Astrocyte (in vitro differentiated cells and primary cell): ENCODE data around the gene TARP.

ENCODE experiments used
- DNase-seq: peaks from one replicate; pipeline ENCODE4 v3.0.0-alpha.2; 2010; ENCODE audit warnings: low read depth
- FAIRE-seq: peaks from 2 replicates; lab custom pipeline; 2011; peaks lifted over from hg19 to GRCh38; lab: Jason Lieb, UNC
- H2AFZ ChIP-seq: 2 replicates; pipeline ENCODE4 v1.6.0; 2012; ENCODE audit warnings: low read depth, low read length, inconsistent platforms
- H3K27ac ChIP-seq: 2 replicates; pipeline ENCODE4 v1.5.1; 2011; ENCODE audit warnings: low read depth, low read length, inconsistent platforms
- H3K27me3 ChIP-seq: 2 replicates; pipeline ENCODE4 v1.6.0; 2011; ENCODE audit warnings: low read length, inconsistent platforms; ENCODE audit not compliant: insufficient read depth
- H3K36me3 ChIP-seq: 2 replicates; pipeline ENCODE4 v1.5.1; 2011; ENCODE audit warnings: low read length, inconsistent platforms; ENCODE audit not compliant: insufficient read depth
- H3K4me1 ChIP-seq: 2 replicates; pipeline ENCODE4 v1.5.1; 2011; ENCODE audit warnings: low read length, inconsistent platforms; ENCODE audit not compliant: insufficient read depth
- H3K4me2 ChIP-seq: 2 replicates; pipeline ENCODE4 v1.6.0; 2012; ENCODE audit warnings: low read length, inconsistent platforms
- H3K4me3 ChIP-seq: 2 replicates; pipeline ENCODE4 v1.5.1; 2011; ENCODE audit warnings: low read depth, mild to moderate bottlenecking, low read length, inconsistent platforms; ENCODE audit not compliant: insufficient read depth
- H3K79me2 ChIP-seq: 2 replicates; pipeline ENCODE4 v1.6.0; 2012; ENCODE audit warnings: mild to moderate bottlenecking, low read length, inconsistent platforms; ENCODE audit not compliant: insufficient read depth
- H3K9ac ChIP-seq: 2 replicates; pipeline ENCODE4 v1.6.0; 2012; ENCODE audit warnings: mild to moderate bottlenecking, low read length, inconsistent platforms
- H3K9me3 ChIP-seq: 2 replicates; pipeline ENCODE4 v1.5.1; 2012; ENCODE audit warnings: low read depth, mild to moderate bottlenecking, low read length, inconsistent platforms; ENCODE audit not compliant: insufficient read depth
- H4K20me1 ChIP-seq: 2 replicates; pipeline ENCODE4 v1.6.0; 2012; ENCODE audit warnings: low read length, inconsistent platforms; ENCODE audit not compliant: insufficient read depth
- H3K27ac Mint-ChIP-seq: one replicate; pipeline ENCODE4 v1.8.0; 2021; ENCODE audit warnings: mild to moderate bottlenecking, mixed read lengths; ENCODE audit not compliant: unreplicated experiment
- H3K27me3 Mint-ChIP-seq: one replicate; pipeline ENCODE4 v1.8.0; 2021; ENCODE audit warnings: low read depth, mixed read lengths; ENCODE audit not compliant: unreplicated experiment
- H3K36me3 Mint-ChIP-seq: one replicate; pipeline ENCODE4 v1.8.0; 2021; ENCODE audit warnings: low read depth, mixed read lengths; ENCODE audit not compliant: unreplicated experiment
- H3K4me1 Mint-ChIP-seq: one replicate; pipeline ENCODE4 v1.8.0; 2021; ENCODE audit warnings: low read depth, mixed read lengths; ENCODE audit not compliant: unreplicated experiment
- H3K4me3 Mint-ChIP-seq: one replicate; pipeline ENCODE4 v1.8.0; 2021; ENCODE audit warnings: mild to moderate bottlenecking, moderate library complexity, mixed read lengths; ENCODE audit not compliant: unreplicated experiment
- H3K9me3 Mint-ChIP-seq: one replicate; pipeline ENCODE4 v1.8.0; 2021; ENCODE audit warnings: mild to moderate bottlenecking, mixed read lengths; ENCODE audit not compliant: unreplicated experiment
- EZH2 ChIP-seq: IDR thresholded peaks from 2 replicates; pipeline ENCODE4 v1.6.1; 2012; ENCODE audit warnings: mild to moderate bottlenecking, low read length, inconsistent platforms; ENCODE audit not compliant: insufficient read depth
- TF ChIP-seq, protein P1 (sequence below): IDR thresholded peaks from 2 replicates; pipeline ENCODE4 v1.5.1; 2011; ENCODE audit warnings: low read depth, mild to moderate bottlenecking, inconsistent platforms, low read length, moderate library complexity; ENCODE audit not compliant: insufficient read depth

The TARP gene

DNA sequence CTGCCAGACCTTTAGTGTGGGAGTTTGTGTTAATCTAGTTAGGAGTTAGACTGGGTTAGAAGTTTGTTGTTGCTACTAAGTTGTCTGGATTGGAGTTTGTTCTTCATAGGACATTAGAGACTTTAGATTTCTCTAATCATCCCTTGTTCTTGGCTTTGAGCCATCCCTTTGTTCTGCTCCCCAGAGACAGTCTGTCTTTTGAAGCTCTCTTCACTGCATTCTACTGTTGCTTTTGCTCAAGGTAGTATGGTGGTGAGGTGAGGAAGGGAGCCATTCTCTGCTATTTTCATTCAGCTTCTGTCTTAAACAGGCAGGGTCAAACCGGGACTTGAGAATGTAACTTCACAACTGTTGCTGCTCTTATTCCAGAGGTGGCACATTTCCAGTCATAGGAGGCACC is 10.4 kb upstream of the TARP start:
- H3K36me3 Mint-ChIP-seq, result no peaks in the 10 kb centered on the region
- no peaks in the 10 kb centered on the region for H3K36me3 ChIP-seq

DNA sequence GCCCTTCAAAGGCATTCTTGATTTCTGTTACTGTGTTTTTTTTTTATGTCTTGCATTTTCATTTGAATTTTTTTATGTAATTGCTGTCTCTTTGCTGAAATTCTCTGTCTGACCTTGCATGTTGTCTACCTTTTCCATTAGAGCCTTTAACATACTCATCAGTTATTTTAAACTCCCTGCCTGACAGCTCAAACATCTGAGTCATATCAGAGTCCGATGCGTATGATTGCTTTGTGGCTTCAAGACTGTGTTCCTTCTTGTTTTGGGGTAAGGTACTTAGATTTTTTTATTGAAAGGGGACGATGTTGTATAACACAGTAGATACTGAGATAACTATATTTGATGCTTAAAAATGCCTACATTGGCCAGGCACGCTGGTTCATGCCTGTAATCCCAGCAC is 9.7 kb upstream of the TARP start:
- FAIRE-seq, result no peak
- no peak overlapping the region for H3K4me2 ChIP-seq
- H3K79me2 ChIP-seq, result no peaks in the 10 kb centered on the region
- no peak overlapping the region for H3K4me3 Mint-ChIP-seq
- no peaks in the 10 kb centered on the region for H3K9me3 Mint-ChIP-seq
- no peaks in the 10 kb centered on the region for H3K4me1 ChIP-seq
- TF ChIP-seq, protein P1, sequence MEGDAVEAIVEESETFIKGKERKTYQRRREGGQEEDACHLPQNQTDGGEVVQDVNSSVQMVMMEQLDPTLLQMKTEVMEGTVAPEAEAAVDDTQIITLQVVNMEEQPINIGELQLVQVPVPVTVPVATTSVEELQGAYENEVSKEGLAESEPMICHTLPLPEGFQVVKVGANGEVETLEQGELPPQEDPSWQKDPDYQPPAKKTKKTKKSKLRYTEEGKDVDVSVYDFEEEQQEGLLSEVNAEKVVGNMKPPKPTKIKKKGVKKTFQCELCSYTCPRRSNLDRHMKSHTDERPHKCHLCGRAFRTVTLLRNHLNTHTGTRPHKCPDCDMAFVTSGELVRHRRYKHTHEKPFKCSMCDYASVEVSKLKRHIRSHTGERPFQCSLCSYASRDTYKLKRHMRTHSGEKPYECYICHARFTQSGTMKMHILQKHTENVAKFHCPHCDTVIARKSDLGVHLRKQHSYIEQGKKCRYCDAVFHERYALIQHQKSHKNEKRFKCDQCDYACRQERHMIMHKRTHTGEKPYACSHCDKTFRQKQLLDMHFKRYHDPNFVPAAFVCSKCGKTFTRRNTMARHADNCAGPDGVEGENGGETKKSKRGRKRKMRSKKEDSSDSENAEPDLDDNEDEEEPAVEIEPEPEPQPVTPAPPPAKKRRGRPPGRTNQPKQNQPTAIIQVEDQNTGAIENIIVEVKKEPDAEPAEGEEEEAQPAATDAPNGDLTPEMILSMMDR, result no peak
- TF ChIP-seq EZH2, result no peak
- H3K27me3 ChIP-seq, result peaks cover 4% of the 10 kb centered on the region
- no peak for DNase-seq
- no peak overlapping the region for H3K9ac ChIP-seq
- H3K9me3 ChIP-seq, result no peaks in the 10 kb centered on the region
- no peak overlapping the region for H3K27ac Mint-ChIP-seq
- no peaks in the 10 kb centered on the region for H4K20me1 ChIP-seq
- H3K27ac ChIP-seq, result no peak overlapping the region
- H3K27me3 Mint-ChIP-seq, result no peaks in the 10 kb centered on the region
- no peaks in the 10 kb centered on the region for H3K36me3 ChIP-seq
- no peak overlapping the region for H3K4me3 ChIP-seq
- H3K36me3 Mint-ChIP-seq, result no peaks in the 10 kb centered on the region
- H3K4me1 Mint-ChIP-seq, result peaks cover 23% of the 10 kb centered on the region
- H2AFZ ChIP-seq, result no peak overlapping the region

More for the DNA sequence above, 10.4 kb upstream of the TARP start:
- H3K4me2 ChIP-seq, result no peak overlapping the region
- DNase-seq, result no peak
- no peak overlapping the region for H3K27ac ChIP-seq
- no peak overlapping the region for H3K4me3 ChIP-seq
- H3K4me1 ChIP-seq, result no peaks in the 10 kb centered on the region
- no peak for TF ChIP-seq EZH2
- TF ChIP-seq, protein P1, result no peak
- Mint-ChIP-seq H3K27me3 (no peaks in the 10 kb centered on the region), H3K4me3 (no peak overlapping the region), H3K9me3 (no peaks in the 10 kb centered on the region), H3K4me1 (peaks cover 23% of the 10 kb centered on the region), H3K27ac (no peak overlapping the region)
- H3K79me2 ChIP-seq, result no peaks in the 10 kb centered on the region
- H3K27me3 ChIP-seq, result peaks cover 4% of the 10 kb centered on the region
- no peaks in the 10 kb centered on the region for H4K20me1 ChIP-seq
- no peak overlapping the region for H3K9ac ChIP-seq
- H2AFZ ChIP-seq, result no peak overlapping the region
- no peaks in the 10 kb centered on the region for H3K9me3 ChIP-seq
- no peak for FAIRE-seq

DNA sequence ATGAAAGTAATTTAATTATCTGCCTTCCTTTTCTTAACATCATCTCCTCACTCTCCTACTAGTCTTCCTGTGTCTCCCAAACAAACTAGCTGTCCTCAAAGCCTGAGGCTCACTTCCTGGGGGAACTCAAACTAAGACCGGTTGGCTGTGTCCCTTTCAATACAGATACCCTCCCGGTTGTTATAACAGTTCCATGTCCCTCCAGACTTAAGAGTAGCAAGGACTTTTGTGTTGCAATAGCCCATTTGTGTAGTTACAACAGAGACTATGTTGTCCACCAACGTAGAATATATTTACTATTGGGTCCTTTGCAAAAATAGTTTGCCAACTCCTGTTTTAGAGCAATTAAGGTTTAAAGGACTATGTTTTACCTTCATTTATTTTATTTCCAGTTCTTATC is 8.6 kb upstream of the TARP start:
- peaks cover 4% of the 10 kb centered on the region for H3K27me3 ChIP-seq
- H3K36me3 ChIP-seq, result no peaks in the 10 kb centered on the region
- H2AFZ ChIP-seq, result no peak overlapping the region
- H3K9me3 ChIP-seq, result no peaks in the 10 kb centered on the region
- H3K27ac Mint-ChIP-seq, result no peak overlapping the region
- no peak overlapping the region for H3K4me2 ChIP-seq
- H3K27me3 Mint-ChIP-seq, result no peaks in the 10 kb centered on the region
- no peaks in the 10 kb centered on the region for H4K20me1 ChIP-seq
- H3K9me3 Mint-ChIP-seq, result no peaks in the 10 kb centered on the region
- no peaks in the 10 kb centered on the region for H3K4me1 ChIP-seq
- no peak overlapping the region for H3K4me3 Mint-ChIP-seq
- no peak overlapping the region for H3K4me3 ChIP-seq
- DNase-seq (no peak), FAIRE-seq (no peak)
- H3K36me3 Mint-ChIP-seq, result no peaks in the 10 kb centered on the region
- TF ChIP-seq, protein P1, result no peak
- TF ChIP-seq EZH2, result no peak
- H3K27ac ChIP-seq, result no peak overlapping the region
- H3K9ac ChIP-seq, result no peak overlapping the region
- no peaks in the 10 kb centered on the region for H3K79me2 ChIP-seq
- peaks cover 23% of the 10 kb centered on the region for H3K4me1 Mint-ChIP-seq
